ENCODE measurements around the gene HSD17B7. TPM values are rescaled to one million over a fixed set of nuclear protein-coding genes. Genes with fewer than 3 reads are reported as not detected.

Gene HSD17B7
- total RNA-seq, 1 donor from 2014 or later, result 17.2 TPM

GRCh38 chr1:162856260-162856659 lies 65.8 kb downstream of the HSD17B7 start:
- no peak overlapping the region for H3K27ac Mint-ChIP-seq (ENCODE audit: unreplicated experiment)
- H3K4me3 Mint-ChIP-seq (ENCODE audit: unreplicated experiment), result no peak overlapping the region
- no peaks in the 10 kb centered on the region for H3K9me3 Mint-ChIP-seq (ENCODE audit: unreplicated experiment)
- no peaks in the 10 kb centered on the region for H3K36me3 Mint-ChIP-seq (ENCODE audit: low read depth, unreplicated experiment)
- TF ChIP-seq CTCF (IDR thresholded peaks at IDR 0.05; ENCODE audit: unreplicated experiment), result no peak
- no peak for DNase-seq (ENCODE audit: low spot score)
- no peaks in the 10 kb centered on the region for H3K4me1 Mint-ChIP-seq (ENCODE audit: unreplicated experiment)
- peaks cover 4% of the 10 kb centered on the region for H3K27me3 Mint-ChIP-seq (ENCODE audit: unreplicated experiment)

- DNase-seq (ENCODE audit: low spot score), result no peak
- no peak for TF ChIP-seq CTCF (IDR thresholded peaks at IDR 0.05; ENCODE audit: unreplicated experiment)
- no peaks in the 10 kb centered on the region for H3K36me3 Mint-ChIP-seq (ENCODE audit: low read depth, unreplicated experiment)
- H3K4me1 Mint-ChIP-seq (ENCODE audit: unreplicated experiment), result peaks cover 3% of the 10 kb centered on the region
- H3K27ac Mint-ChIP-seq (ENCODE audit: unreplicated experiment), result no peak overlapping the region
- H3K4me3 Mint-ChIP-seq (ENCODE audit: unreplicated experiment), result no peak overlapping the region
- no peaks in the 10 kb centered on the region for H3K9me3 Mint-ChIP-seq (ENCODE audit: unreplicated experiment)
- peaks cover 4% of the 10 kb centered on the region for H3K27me3 Mint-ChIP-seq (ENCODE audit: unreplicated experiment)
These were observed 67.3 kb downstream of the HSD17B7 start for GRCh38 chr1:162857850-162858249.

- no peak overlapping the region for H3K27ac Mint-ChIP-seq (ENCODE audit: unreplicated experiment)
- peaks cover 3% of the 10 kb centered on the region for H3K4me1 Mint-ChIP-seq (ENCODE audit: unreplicated experiment)
- DNase-seq (ENCODE audit: low spot score), result no peak
- no peak overlapping the region for H3K4me3 Mint-ChIP-seq (ENCODE audit: unreplicated experiment)
- no peaks in the 10 kb centered on the region for H3K9me3 Mint-ChIP-seq (ENCODE audit: unreplicated experiment)
- H3K27me3 Mint-ChIP-seq (ENCODE audit: unreplicated experiment), result peaks cover 4% of the 10 kb centered on the region
- no peaks in the 10 kb centered on the region for H3K36me3 Mint-ChIP-seq (ENCODE audit: low read depth, unreplicated experiment)
- TF ChIP-seq CTCF (IDR thresholded peaks at IDR 0.05; ENCODE audit: unreplicated experiment), result no peak
These were observed 68.7 kb downstream of the HSD17B7 start for GRCh38 chr1:162859191-162859590.

- no peak within 1 kb of the TSS for H3K4me3 Mint-ChIP-seq (ENCODE audit: unreplicated experiment)
- H3K27ac Mint-ChIP-seq (ENCODE audit: unreplicated experiment), result peak within 1 kb of the TSS; percentile 22
- peaks cover 3% of the 10 kb centered on the region for H3K4me1 Mint-ChIP-seq (ENCODE audit: unreplicated experiment)
- peaks cover 1% of the 10 kb centered on the region for H3K27me3 Mint-ChIP-seq (ENCODE audit: unreplicated experiment)
- H3K9me3 Mint-ChIP-seq (ENCODE audit: unreplicated experiment), result no peaks in the 10 kb centered on the region
- no peak for TF ChIP-seq CTCF (IDR thresholded peaks at IDR 0.05; ENCODE audit: unreplicated experiment)
- DNase-seq (ENCODE audit: low spot score), result no peak
- no peaks in the 10 kb centered on the region for H3K36me3 Mint-ChIP-seq (ENCODE audit: low read depth, unreplicated experiment)
These were observed 70.6 kb downstream of the HSD17B7 start, which contains the start of gene CCDC190 for GRCh38 chr1:162861101-162861500. Gene CCDC190, minus strand, starts transcription at chr1:162861175. Its CDS starts 1,529 bp downstream, at chr1:162859646.

- no peaks in the 10 kb centered on the region for H3K36me3 Mint-ChIP-seq (ENCODE audit: low read depth, unreplicated experiment)
- peaks cover 1% of the 10 kb centered on the region for H3K27me3 Mint-ChIP-seq (ENCODE audit: unreplicated experiment)
- H3K9me3 Mint-ChIP-seq (ENCODE audit: unreplicated experiment), result no peaks in the 10 kb centered on the region
- peaks cover 3% of the 10 kb centered on the region for H3K4me1 Mint-ChIP-seq (ENCODE audit: unreplicated experiment)
- no peak overlapping the region for H3K4me3 Mint-ChIP-seq (ENCODE audit: unreplicated experiment)
- no peak for TF ChIP-seq CTCF (IDR thresholded peaks at IDR 0.05; ENCODE audit: unreplicated experiment)
- no peak for DNase-seq (ENCODE audit: low spot score)
- H3K27ac Mint-ChIP-seq (ENCODE audit: unreplicated experiment), result no peak overlapping the region
These were observed 71.1 kb downstream of the HSD17B7 start for GRCh38 chr1:162861625-162862024.

Other genes with a start within 250 kb of the HSD17B7 start
- gene UAP1, start 229.0 kb upstream of the HSD17B7 start, total RNA-seq (ENCODE audit: unreplicated experiment), result 20.9 TPM
- 0.33 TPM for gene DDR2, start 158.2 kb upstream of the HSD17B7 start, total RNA-seq (ENCODE audit: unreplicated experiment)
- gene CCDC190, start 70.5 kb downstream of the HSD17B7 start, total RNA-seq (ENCODE audit: unreplicated experiment), result not detected